HepG2 (cell line): ENCODE data around the gene EEF2. TPM values are rescaled to one million over a fixed set of nuclear protein-coding genes. Genes with fewer than 3 reads are reported as not detected.

Source experiments
- AHDC1 ChIP-seq: sonication (generic); formaldehyde crosslinking; IDR thresholded peaks from 2 replicates; pipeline ENCODE4 v1.5.1; 2020; ENCODE audit warnings: mild to moderate bottlenecking, missing genetic modification reagents, borderline replicate concordance
- DMTF1 ChIP-seq: sonication (generic); formaldehyde crosslinking; IDR thresholded peaks from 2 replicates; pipeline ENCODE4 v1.4.0; 2020; ENCODE audit warnings: mild to moderate bottlenecking, missing genetic modification reagents
- HNF4G ChIP-seq, 2 experiments: sonication (generic) in 1 of 2; formaldehyde crosslinking in 1 of 2; IDR thresholded peaks; 2 replicates each; pipeline versions ENCODE4 v1.4.0 to v1.6.1; 2011 to 2020; ENCODE audit warnings: borderline replicate concordance in 2 of 2, low read depth in 2 of 2, mild to moderate bottlenecking in 2 of 2, low read length in 1 of 2, missing genetic modification reagents in 1 of 2, moderate library complexity in 1 of 2
- NRL ChIP-seq: sonication (generic); formaldehyde crosslinking; IDR thresholded peaks from 2 replicates; pipeline ENCODE4 v1.5.0; 2020; ENCODE audit warnings: missing genetic modification reagents, mild to moderate bottlenecking, moderate library complexity, borderline replicate concordance
- REXO4 ChIP-seq: sonication (generic); formaldehyde crosslinking; IDR thresholded peaks from 2 replicates; pipeline ENCODE4 v1.8.0; 2022; ENCODE audit warnings: missing genetic modification reagents, mild to moderate bottlenecking, borderline replicate concordance
- RFXAP ChIP-seq: sonication (generic); formaldehyde crosslinking; IDR thresholded peaks from 2 replicates; pipeline ENCODE4 v1.4.0; 2020; ENCODE audit warnings: missing genetic modification reagents, borderline replicate concordance
- SRSF1 ChIP-seq: fragments of 200-400 bp; formaldehyde crosslinking; optimal IDR thresholded peaks from 2 replicates; pipeline ENCODE3; 2017; ENCODE audit warnings: mild to moderate bottlenecking, low read depth, low read length, moderate library complexity
- ZNF275 ChIP-seq: sonication (generic); formaldehyde crosslinking; IDR thresholded peaks from 2 replicates; pipeline ENCODE4 v1.8.0; 2022; ENCODE audit warnings: missing genetic modification reagents, mild to moderate bottlenecking, inconsistent platforms, borderline replicate concordance
- ZNF326 ChIP-seq: sonication (generic); formaldehyde crosslinking; IDR thresholded peaks from 2 replicates; pipeline ENCODE4 v1.4.0; 2020; ENCODE audit warnings: missing genetic modification reagents, borderline replicate concordance
- ZNF501 ChIP-seq: sonication (generic); formaldehyde crosslinking; IDR thresholded peaks from 2 replicates; pipeline ENCODE4 v1.5.1; 2020; ENCODE audit warnings: mild to moderate bottlenecking, moderate library complexity, missing genetic modification reagents
- polyA plus RNA-seq, 8 experiments: library from polyadenylated mRNA; depleted of rRNA in 3 of 8; stranded (reverse) in 7 of 8; unstranded in 1 of 8; fragments of >200 nt; fragmentation: Illumina TruSeq in 4 of 8; extraction: Trizol in 4 of 8; gene quantifications; 2 replicates each; pipeline versions ENCODE4 v1.2.1 to v1.2.3, GENCODE V29; 2011 to 2016; ENCODE audit warnings: low read depth in 4 of 8, missing spikeins in 1 of 8, mixed read lengths in 1 of 8; ENCODE audit not compliant: insufficient read depth in 1 of 8
- total RNA-seq, 5 experiments: library from RNA; depleted of rRNA; stranded (reverse); fragments of >200 nt; fragmentation: Illumina TruSeq; extraction: Trizol; gene quantifications; 2 replicates each; pipeline ENCODE4 v1.2.3, GENCODE V29; 2016; ENCODE audit warnings: low read depth in 1 of 5
- TF ChIP-seq, protein P1 (sequence below), 2 experiments: IDR thresholded peaks; 2 replicates each; pipeline ENCODE4 v1.6.1; 2011 to 2012; ENCODE audit warnings: low read length in 2 of 2, borderline replicate concordance in 1 of 2, low read depth in 1 of 2, mild to moderate bottlenecking in 1 of 2, moderate library complexity in 1 of 2

EEF2 gene
- total and polyA plus RNA-seq, 2 of the 13 experiments (the other 11 are each of a cell fraction or from before 2014, with no cell fraction given), result 1,441 to 1,777 TPM

DNA sequence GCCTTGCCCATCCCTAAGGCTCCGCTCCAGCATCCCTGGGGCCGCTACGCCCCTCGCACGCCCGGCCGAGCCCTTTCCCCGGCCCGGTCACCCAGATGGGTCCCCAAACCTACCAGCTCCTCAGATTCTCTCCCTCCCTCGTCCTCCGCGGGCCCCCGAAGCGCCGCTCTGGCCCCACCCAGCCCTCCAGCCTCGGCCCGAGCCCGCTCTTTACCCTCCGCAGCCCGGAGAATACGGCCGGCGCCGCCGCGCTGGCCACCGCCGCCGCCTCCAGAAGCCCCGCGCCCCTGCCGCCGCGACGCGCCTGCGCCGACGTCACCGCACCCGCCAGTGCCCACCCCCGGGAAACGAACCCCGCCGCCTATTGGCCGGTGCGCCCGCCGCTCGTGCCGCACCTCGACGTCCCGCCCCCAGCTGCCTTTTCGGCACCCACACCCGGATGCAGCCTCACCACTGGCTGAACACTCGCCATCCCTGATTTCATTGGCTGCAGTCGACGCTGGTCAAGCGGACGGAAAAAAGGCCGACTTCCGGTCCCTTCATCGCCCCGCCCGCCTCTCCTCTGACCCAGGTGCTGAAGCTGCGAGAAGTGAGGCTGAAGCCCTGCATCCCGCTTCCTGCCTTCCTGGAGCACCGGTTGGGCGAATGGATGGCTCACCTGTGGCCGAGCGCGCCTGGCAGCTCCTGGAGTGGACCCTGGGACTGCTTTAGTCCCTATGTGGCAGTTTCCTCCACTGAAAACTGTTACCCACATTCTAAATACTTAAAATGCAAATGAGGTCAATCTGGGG lies 14.3 kb downstream of the EEF2 start, which contains the start of gene DAPK3 (continued):
- TF ChIP-seq AHDC1 (CRISPR knock-in tag) (no peak), REXO4 (CRISPR knock-in tag) (no peak), ZNF275 (CRISPR knock-in tag) (no peak), HNF4G (IDR thresholded peaks at IDR 0.05; ENCODE audit: borderline replicate concordance, low read depth, low read length) (no peak), HNF4G (CRISPR knock-in tag; IDR thresholded peaks at IDR 0.05; ENCODE audit: borderline replicate concordance, low read depth) (no peak), ZNF326 (CRISPR knock-in tag) (no peak), RFXAP (peak; percentile 30; the same call in 1 of the 2 replicates), NRL (peak; percentile 38; the same call in 1 of the 2 replicates), SRSF1 (no peak), ZNF501 (no peak; the same call in none of the 2 replicates), DMTF1 (CRISPR knock-in tag) (no peak)
- TF ChIP-seq, protein P1, sequence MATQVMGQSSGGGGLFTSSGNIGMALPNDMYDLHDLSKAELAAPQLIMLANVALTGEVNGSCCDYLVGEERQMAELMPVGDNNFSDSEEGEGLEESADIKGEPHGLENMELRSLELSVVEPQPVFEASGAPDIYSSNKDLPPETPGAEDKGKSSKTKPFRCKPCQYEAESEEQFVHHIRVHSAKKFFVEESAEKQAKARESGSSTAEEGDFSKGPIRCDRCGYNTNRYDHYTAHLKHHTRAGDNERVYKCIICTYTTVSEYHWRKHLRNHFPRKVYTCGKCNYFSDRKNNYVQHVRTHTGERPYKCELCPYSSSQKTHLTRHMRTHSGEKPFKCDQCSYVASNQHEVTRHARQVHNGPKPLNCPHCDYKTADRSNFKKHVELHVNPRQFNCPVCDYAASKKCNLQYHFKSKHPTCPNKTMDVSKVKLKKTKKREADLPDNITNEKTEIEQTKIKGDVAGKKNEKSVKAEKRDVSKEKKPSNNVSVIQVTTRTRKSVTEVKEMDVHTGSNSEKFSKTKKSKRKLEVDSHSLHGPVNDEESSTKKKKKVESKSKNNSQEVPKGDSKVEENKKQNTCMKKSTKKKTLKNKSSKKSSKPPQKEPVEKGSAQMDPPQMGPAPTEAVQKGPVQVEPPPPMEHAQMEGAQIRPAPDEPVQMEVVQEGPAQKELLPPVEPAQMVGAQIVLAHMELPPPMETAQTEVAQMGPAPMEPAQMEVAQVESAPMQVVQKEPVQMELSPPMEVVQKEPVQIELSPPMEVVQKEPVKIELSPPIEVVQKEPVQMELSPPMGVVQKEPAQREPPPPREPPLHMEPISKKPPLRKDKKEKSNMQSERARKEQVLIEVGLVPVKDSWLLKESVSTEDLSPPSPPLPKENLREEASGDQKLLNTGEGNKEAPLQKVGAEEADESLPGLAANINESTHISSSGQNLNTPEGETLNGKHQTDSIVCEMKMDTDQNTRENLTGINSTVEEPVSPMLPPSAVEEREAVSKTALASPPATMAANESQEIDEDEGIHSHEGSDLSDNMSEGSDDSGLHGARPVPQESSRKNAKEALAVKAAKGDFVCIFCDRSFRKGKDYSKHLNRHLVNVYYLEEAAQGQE (IDR thresholded peaks at IDR 0.05; ENCODE audit: borderline replicate concordance in 1 of 2, low read depth in 1 of 2, low read length in 2 of 2), result peak; percentile 68 to 91
